HG03108 (cell line): ENCODE measurements around the gene LPP.

ENCODE experiments used
- ATAC-seq: cut with Tn5 transposase; IDR thresholded peaks from one replicate; pipeline ENCODE4 v1.9.1; 2021; ENCODE audit warnings: moderate library complexity; ENCODE audit not compliant: unreplicated experiment

The LPP gene

DNA sequence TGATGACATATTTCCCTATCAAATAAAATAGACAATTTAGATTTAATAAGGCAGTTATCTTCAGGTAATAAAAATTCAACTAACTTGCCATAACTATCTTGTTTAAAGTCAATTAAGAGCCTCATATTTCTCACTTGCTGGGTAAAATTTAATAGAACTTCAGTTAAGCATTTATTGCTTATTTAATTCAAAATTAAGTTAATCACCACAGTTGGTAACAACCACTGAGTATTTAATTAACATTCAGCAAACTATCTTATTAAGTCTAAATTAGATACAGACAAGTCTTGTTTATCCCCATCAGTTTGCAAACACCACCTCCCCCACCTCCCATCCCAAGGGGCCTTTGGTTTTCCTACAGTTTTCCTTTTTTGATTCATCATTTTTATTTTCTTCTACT, 14.7 kb downstream of the LPP start:
- no peak for ATAC-seq

- ATAC-seq = no peak
Observed at GRCh38 chr3:188169830-188170455, 16.0 kb downstream of the LPP start.

- no peak for ATAC-seq
Observed at GRCh38 chr3:188170461-188171459, 16.8 kb downstream of the LPP start.

- no peak for ATAC-seq
Observed at GRCh38 chr3:188171682-188172467, 17.9 kb downstream of the LPP start.

DNA sequence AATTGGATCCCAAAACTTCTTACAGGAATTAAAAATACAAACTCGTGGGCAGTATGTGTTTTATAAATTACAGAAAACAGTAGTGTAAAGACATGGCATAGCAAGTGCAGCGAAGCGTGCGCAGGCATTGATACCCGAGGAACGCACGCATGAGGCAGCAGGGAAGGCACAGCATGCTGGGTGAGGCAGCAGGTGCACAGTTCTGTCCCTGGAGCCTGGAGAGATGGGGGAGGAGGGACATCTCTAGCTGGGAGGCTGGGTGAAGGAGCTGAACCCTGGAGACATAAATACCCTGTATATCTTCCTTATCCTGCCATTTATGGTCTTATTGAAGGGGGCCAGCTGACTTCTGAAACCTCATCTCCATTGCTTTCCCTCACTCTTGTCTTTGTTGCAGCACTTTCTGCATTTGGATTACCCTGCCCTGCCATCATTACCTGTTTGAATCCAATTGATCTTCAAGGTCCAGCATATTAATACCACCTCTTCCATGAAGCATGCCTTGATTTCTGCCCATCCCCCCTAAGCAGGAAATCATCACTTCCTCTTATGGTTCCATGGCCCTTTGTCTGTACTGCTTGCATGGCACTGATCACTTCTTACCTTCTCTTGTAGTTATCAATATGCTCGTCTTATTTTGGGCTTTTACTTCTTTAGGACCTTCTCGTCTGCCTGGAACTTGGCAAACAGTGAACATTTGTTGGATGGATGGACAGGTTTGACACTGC, 20.5 kb downstream of the LPP start:
- ATAC-seq = no peak

GRCh38 chr3:188176476-188176875, 22.5 kb downstream of the LPP start:
- ATAC-seq = no peak

GRCh38 chr3:188176884-188177283, 22.9 kb downstream of the LPP start:
- no peak for ATAC-seq

DNA sequence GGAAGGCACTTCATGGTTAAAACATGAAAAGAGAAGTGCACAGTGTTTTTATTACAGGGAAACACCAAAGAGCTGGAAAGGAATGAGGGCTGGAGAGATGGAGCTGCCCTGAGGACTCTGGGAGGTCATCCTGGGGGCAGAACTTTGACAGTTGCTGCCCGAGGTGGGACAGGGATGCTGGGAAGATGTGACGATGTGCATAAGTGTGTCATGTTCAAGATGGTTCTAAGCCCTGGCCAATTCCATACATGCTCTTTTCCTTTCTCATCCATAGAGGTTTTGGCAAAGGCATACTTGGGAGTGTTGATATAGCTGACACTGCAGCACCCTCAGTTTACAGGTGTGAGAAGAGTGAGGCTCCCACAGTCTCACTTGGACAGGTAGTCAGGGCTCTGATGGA, 23.8 kb downstream of the LPP start:
- no peak for ATAC-seq

- no peak for ATAC-seq
Observed at GRCh38 chr3:188178293-188178936, 24.5 kb downstream of the LPP start.

DNA sequence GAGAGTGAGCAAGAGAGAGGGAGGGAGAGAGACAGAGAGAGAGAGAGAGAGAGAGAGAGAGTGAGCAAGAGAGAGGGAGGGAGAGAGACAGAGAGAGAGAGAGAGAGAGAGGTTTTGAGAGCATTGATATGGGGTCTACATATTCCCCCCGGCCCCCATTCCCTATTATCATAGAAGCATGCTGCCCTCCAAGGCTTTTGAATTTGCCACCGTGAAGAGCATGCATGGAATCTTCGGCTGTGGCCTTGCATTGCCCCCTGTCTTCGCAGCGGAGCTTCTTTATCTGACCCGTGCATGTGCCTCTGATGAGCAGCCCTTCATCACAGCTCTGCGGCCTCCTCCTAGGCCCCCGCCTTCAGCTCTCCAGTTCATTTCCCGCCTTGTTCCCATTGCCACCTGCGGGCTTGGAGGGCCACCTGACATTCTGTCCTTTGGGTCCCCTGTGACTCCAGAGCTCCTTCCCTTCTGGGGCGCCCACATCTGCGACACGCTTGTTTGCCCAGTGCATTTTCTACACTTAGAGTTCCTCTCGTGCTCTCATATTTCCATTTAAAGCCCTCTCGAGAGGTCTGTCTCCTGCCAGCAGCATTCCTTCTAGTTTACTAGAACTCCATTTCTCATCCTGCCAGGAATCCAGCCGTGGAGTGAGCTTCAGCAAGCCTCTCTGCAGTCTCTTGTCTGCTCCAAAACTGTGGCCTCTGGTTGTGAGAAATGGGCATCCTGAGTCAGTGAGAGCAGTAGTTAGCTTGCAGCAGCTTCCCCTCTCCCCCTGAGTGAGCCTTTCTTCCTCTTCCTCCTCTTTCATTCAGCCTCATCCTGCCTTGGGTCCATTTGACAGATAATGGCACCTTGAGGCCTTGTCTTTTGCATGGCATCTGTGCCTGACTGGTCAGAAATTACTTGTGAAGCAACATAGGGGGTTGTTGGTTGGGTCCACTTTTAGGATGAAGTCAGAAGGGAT, 25.3 kb downstream of the LPP start:
- ATAC-seq = no peak

- ATAC-seq = no peak
Observed at GRCh38 chr3:188180114-188180513, 26.2 kb downstream of the LPP start.

DNA sequence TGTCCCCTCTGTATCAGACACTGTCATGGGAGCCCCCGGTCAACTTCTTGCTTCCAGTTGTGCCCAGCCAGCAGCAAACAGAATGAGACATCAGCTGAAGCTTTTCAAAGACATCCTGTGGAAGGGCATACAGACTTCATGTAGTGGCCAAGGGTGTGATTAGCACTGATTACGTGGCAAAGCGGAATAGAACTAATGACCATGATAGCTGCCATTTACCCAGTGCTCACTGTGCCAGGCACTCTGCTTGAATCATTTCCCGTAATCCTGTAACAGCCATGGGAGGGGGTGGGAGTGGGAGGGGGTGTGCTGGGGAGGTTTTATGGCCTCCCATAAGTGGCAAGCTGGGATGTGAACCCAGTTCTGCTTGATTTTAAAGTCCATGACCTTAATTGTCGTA, 29.5 kb downstream of the LPP start:
- no peak for ATAC-seq

DNA sequence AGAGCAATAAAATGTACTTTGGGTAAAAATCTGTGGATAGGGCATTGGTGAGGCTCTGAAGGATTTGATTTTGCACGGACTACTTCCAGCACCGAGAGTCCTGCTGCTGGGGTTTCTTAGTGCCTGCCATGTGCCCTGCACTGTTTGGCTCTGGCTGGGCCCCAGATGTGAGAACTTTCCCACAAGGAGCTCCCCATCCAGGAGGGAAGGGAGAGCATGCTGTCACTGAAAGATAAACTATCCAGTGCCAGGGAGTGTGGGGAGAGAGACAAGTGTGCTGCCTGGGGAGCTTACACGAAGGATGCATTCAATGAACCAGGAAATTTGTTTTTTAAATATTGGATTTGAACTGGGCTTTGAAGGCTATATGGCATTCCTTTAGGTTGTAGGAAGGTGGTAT, 30.2 kb downstream of the LPP start:
- no peak for ATAC-seq

DNA sequence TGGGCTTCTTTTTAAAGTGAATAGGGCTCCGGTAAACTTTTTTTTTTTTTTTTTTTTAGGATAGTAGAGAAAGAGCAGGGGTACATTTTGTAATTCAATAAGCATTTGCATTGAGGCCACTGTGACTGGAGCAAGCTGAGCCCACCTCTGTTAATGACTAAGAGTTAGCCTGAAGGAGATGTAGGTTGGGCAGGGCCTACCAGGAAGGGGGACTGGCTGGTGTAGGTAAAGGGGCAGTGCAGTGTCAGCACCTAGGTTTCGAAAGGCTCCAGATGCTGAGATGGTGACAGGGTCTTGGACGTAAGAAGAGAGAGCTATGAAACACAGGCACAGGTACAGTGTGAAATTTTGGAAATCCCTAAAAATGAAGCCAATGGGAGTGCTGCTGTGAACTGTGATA, 30.7 kb downstream of the LPP start:
- ATAC-seq = no peak

- ATAC-seq = no peak
Observed at GRCh38 chr3:188185717-188186251, 31.8 kb downstream of the LPP start.

DNA sequence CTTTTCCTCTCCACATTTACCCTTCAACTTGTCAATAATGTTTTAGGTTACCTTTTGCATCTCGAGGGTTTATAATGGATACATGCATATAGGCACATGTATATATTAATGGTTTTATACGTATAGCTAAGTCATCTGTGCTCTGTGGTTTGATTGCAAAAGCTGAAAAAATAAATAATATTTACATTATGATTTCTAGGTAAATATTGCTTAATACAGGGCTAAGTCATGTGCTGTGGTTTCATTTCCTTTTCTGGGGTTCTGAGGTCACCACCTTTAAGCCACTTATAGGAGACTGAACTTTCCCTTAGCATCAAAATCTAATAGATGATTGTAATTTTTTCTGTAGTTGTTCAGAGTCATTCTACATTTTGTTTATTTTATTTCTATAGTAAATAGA, 33.1 kb downstream of the LPP start:
- no peak for ATAC-seq

GRCh38 chr3:188188911-188189310, 35.0 kb downstream of the LPP start:
- ATAC-seq = no peak

GRCh38 chr3:188191460-188191859, 37.5 kb downstream of the LPP start:
- ATAC-seq = no peak

- ATAC-seq = no peak
Observed at GRCh38 chr3:188192034-188192433, 38.1 kb downstream of the LPP start.
